ENCODE measurements around the gene RIC3.

GRCh38 chr11:8097926-8098325 is 70.9 kb downstream of the RIC3 start:
- no peak for TF ChIP-seq CTCF (IDR thresholded peaks at IDR 0.05; ENCODE audit: low read length)
- no peak for TF ChIP-seq EZH2 (optimal IDR thresholded peaks at IDR 0.05; ENCODE audit: low read depth, low read length)
- no peak for TF ChIP-seq EZH2phosphoT487 (IDR thresholded peaks at IDR 0.05; ENCODE audit: low read length)

All from MM.1S (cell line).